Measurements from ENCODE around the gene RASAL2. TPM values are rescaled to one million over a fixed set of nuclear protein-coding genes. Genes with fewer than 3 reads are reported as not detected.

Gene RASAL2
- total and polyA plus RNA-seq, 2 of the 4 experiments (the other 2 are of a cell fraction) = 13.1 to 20.6 TPM

- Histone ChIP-seq H3K9me3 (ENCODE audit: control insufficient read depth, insufficient read depth, low read length) (no peaks in the 10 kb centered on the region), H3K4me2 (ENCODE audit: low read depth, low read length) (peak overlapping the region; percentile 79), H3K4me1 (ENCODE audit: control insufficient read depth, insufficient read depth, low read length) (peaks cover 15% of the 10 kb centered on the region), H2AK9ac (replicated peaks; ENCODE audit: low read depth, low read length, poor library complexity) (no peak overlapping the region), H4K8ac (ENCODE audit: low read depth in 2 of 2, low read length in 2 of 2) (peak overlapping the region in 1 of 2 experiments; percentile 56; a peak in 2 of 4 replicates), H3K27me3 (ENCODE audit: control insufficient read depth, insufficient read depth, low read length) (no peaks in the 10 kb centered on the region), H3K23ac (ENCODE audit: low read depth, low read length) (no peak overlapping the region), H3K4me3 (ENCODE audit: insufficient read depth, low read depth, low read length) (peak overlapping the region; percentile 16; the same call in 1 of the 2 replicates), H3K9me1 (ENCODE audit: insufficient read depth, low read length) (peaks cover 8% of the 10 kb centered on the region), H4K91ac (ENCODE audit: insufficient read depth, low read depth, low read length) (no peak overlapping the region; the same call in 1 of the 2 replicates), H2BK5ac (ENCODE audit: low read depth, low read length, poor library complexity, severe bottlenecking) (peak overlapping the region; percentile 51), H3K9ac (ENCODE audit: low read depth, low read length) (no peak overlapping the region), H4K20me1 (ENCODE audit: insufficient read depth, low read length) (no peaks in the 10 kb centered on the region), H2BK20ac (ENCODE audit: low read depth, low read length) (peak overlapping the region; percentile 57; the same call in 1 of the 2 replicates), H3K79me1 (ENCODE audit: low read depth in 1 of 2, low read length in 2 of 2) (no peaks in the 10 kb centered on the region), H2AFZ (replicated peaks; ENCODE audit: low read length, poor library complexity) (peak overlapping the region; percentile 82), H4K5ac (ENCODE audit: low read depth, low read length) (no peak overlapping the region), H3K27ac (ENCODE audit: insufficient read depth, low read length) (no peak overlapping the region), H2BK120ac (ENCODE audit: low read depth, low read length) (peak overlapping the region; percentile 49; the same call in 1 of the 2 replicates), H3K36me3 (ENCODE audit: control insufficient read depth, insufficient read depth, low read length) (no peaks in the 10 kb centered on the region), H2AK5ac (ENCODE audit: low read depth, low read length) (peak overlapping the region; percentile 31; the same call in 1 of the 2 replicates), H3K4ac (ENCODE audit: low read depth, low read length) (peak overlapping the region; percentile 37), H3K14ac (replicated peaks; ENCODE audit: low read depth, low read length) (peak overlapping the region; percentile 79), H3K56ac (ENCODE audit: extremely low read depth, insufficient read depth, low read length) (no peak overlapping the region), H2BK15ac (ENCODE audit: low read depth, low read length) (peak overlapping the region; percentile 31; the same call in 1 of the 3 replicates), H3K18ac (ENCODE audit: low read depth, low read length) (peak overlapping the region; percentile 16; the same call in 1 of the 2 replicates)
- ATAC-seq (ENCODE audit: low read depth) = peak; percentile 31
- CTCF ChIA-PET = interaction anchor here (0.6 to 2.1 kb wide), 4 partner anchors 10 to 1137 kb away, joined by 3 to 6 read pairs (median 4); no protein-coding TSS in a partner anchor
- peak; percentile 84 for DNase-seq
- TF ChIP-seq MAFK (IDR thresholded peaks at IDR 0.05; ENCODE audit: low read depth, low read length) (no peak), RAD21 (IDR thresholded peaks at IDR 0.05; ENCODE audit: low read length) (no peak), RCOR1 (IDR thresholded peaks at IDR 0.05; ENCODE audit: insufficient replicate concordance, low read length) (no peak), NFE2L2 (IDR thresholded peaks at IDR 0.05; ENCODE audit: low read depth, low read length) (no peak), CTCF (conservative IDR thresholded peaks at IDR 0.05; ENCODE audit: low read depth, low read length) (0 out of 2 replicates have a peak, but pooled peaks have one; percentile 0), CEBPB (IDR thresholded peaks at IDR 0.05; ENCODE audit: low read depth, low read length) (peak; percentile 99), BHLHE40 (IDR thresholded peaks at IDR 0.05; ENCODE audit: low read depth, low read length) (no peak), CHD1 (IDR thresholded peaks at IDR 0.05; ENCODE audit: low read depth, low read length) (no peak), ELK1 (IDR thresholded peaks at IDR 0.05; ENCODE audit: borderline replicate concordance, low read depth, low read length) (no peak), MXI1 (IDR thresholded peaks at IDR 0.05; ENCODE audit: borderline replicate concordance, low read depth, low read length) (no peak)
- in situ Hi-C loops (cut with MboI; ENCODE audit: low sequenced_read_pairs) (no loop called here), dilution Hi-C loops (cut with HindIII; ENCODE audit: low sequenced_read_pairs, unreplicated experiment) (no loop called here), intact Hi-C loops (cut with micrococcal nuclease) (no loop called here)
- POLR2A ChIA-PET (ENCODE audit: unreplicated experiment) = no interaction called here
- WGBS, 2 experiments (ENCODE audit: extremely low coverage in 2 of 2, insufficient read length in 1 of 2) = no CpG with 5 or more reads among the region's 9 CpGs
- no TSS peak for BruUV-seq (replicated peaks)
Observed at GRCh38 chr1:178060789-178061556, 32.9 kb upstream of the RASAL2 start.
